ENCODE data around the gene ADD2.

Gene ADD2

GRCh38 chr2:70747284-70747683 is 20.7 kb downstream of the ADD2 start:
- WGBS, 2 donors (ENCODE audit: extremely low coverage in 2 of 2, insufficient read length in 2 of 2, insufficient replicate concordance in 1 of 2) = no CpG with 5 or more reads among the region's 3 CpGs
- Histone ChIP-seq H3K4me2 (ENCODE audit: insufficient read depth, low read length, poor library complexity, severe bottlenecking) (no peak overlapping the region), H2BK120ac (ENCODE audit: low read depth, low read length) (no peak overlapping the region), H3K4ac (ENCODE audit: low read length) (no peak overlapping the region), H3K9me3 (replicated peaks in 1 of 2; ENCODE audit: control insufficient read depth in 2 of 2, insufficient read depth in 1 of 2, low read depth in 1 of 2, low read length in 2 of 2) (peaks cover 3 to 4% of the 10 kb centered on the region in 2 donors), H3K14ac (ENCODE audit: low read length) (no peak overlapping the region), H2BK12ac (ENCODE audit: low read length) (no peak overlapping the region), H3K27ac (replicated peaks; ENCODE audit: low read length) (no peak overlapping the region), H2AK5ac (ENCODE audit: low read depth, low read length) (no peak overlapping the region), H2BK15ac (ENCODE audit: low read length) (no peak overlapping the region), H2BK5ac (ENCODE audit: low read length) (no peak overlapping the region), H4K91ac (ENCODE audit: low read depth, low read length, poor library complexity) (no peak overlapping the region), H2AFZ (ENCODE audit: low read length) (no peak overlapping the region), H3K18ac (ENCODE audit: low read length) (no peak overlapping the region), H3K4me1 (ENCODE audit: control insufficient read depth in 2 of 2, insufficient read depth in 1 of 2, low read depth in 1 of 2, low read length in 2 of 2) (peaks cover 17 to 32% of the 10 kb centered on the region in 2 donors), H3K27me3 (ENCODE audit: control insufficient read depth in 3 of 3, insufficient read depth in 3 of 3, low read depth in 1 of 3, low read length in 3 of 3) (no peaks in the 10 kb centered on the region), H3K9ac (ENCODE audit: low read depth, low read length, poor library complexity) (no peak overlapping the region), H4K8ac (ENCODE audit: low read depth, low read length) (no peak overlapping the region), H3K79me1 (ENCODE audit: low read depth, low read length) (peaks cover 3% of the 10 kb centered on the region), H3K36me3 (replicated peaks in 1 of 2; ENCODE audit: control insufficient read depth in 2 of 2, insufficient read depth in 2 of 2, low read length in 2 of 2) (no peaks in the 10 kb centered on the region), H3K4me3 (ENCODE audit: low read length in 2 of 2) (peak overlapping the region in 1 of 2 donors; percentile 7), H3K23ac (ENCODE audit: low read depth, low read length, poor library complexity) (no peak overlapping the region)
- DNase-seq (ENCODE audit: low spot score) = no peak

- Histone ChIP-seq H3K4me1 (ENCODE audit: control insufficient read depth in 2 of 2, insufficient read depth in 1 of 2, low read depth in 1 of 2, low read length in 2 of 2) (peaks cover 19 to 35% of the 10 kb centered on the region in 2 donors), H3K4ac (ENCODE audit: low read length) (no peak overlapping the region), H4K8ac (ENCODE audit: low read depth, low read length) (no peak overlapping the region), H3K36me3 (replicated peaks in 1 of 2; ENCODE audit: control insufficient read depth in 2 of 2, insufficient read depth in 2 of 2, low read length in 2 of 2) (peaks cover 0 to 3% of the 10 kb centered on the region in 2 donors), H3K9me3 (replicated peaks in 1 of 2; ENCODE audit: control insufficient read depth in 2 of 2, insufficient read depth in 1 of 2, low read depth in 1 of 2, low read length in 2 of 2) (peaks cover 3 to 7% of the 10 kb centered on the region in 2 donors), H3K27me3 (ENCODE audit: control insufficient read depth in 3 of 3, insufficient read depth in 3 of 3, low read depth in 1 of 3, low read length in 3 of 3) (no peaks in the 10 kb centered on the region), H2AK5ac (ENCODE audit: low read depth, low read length) (no peak overlapping the region), H2BK120ac (ENCODE audit: low read depth, low read length) (no peak overlapping the region), H3K79me1 (ENCODE audit: low read depth, low read length) (peaks cover 3% of the 10 kb centered on the region), H3K4me3 (ENCODE audit: low read length in 2 of 2) (no peak overlapping the region), H3K9ac (ENCODE audit: low read depth, low read length, poor library complexity) (no peak overlapping the region), H2BK15ac (ENCODE audit: low read length) (no peak overlapping the region), H3K14ac (ENCODE audit: low read length) (no peak overlapping the region), H3K27ac (replicated peaks; ENCODE audit: low read length) (no peak overlapping the region), H2BK12ac (ENCODE audit: low read length) (no peak overlapping the region), H2AFZ (ENCODE audit: low read length) (no peak overlapping the region), H4K91ac (ENCODE audit: low read depth, low read length, poor library complexity) (no peak overlapping the region), H3K23ac (ENCODE audit: low read depth, low read length, poor library complexity) (no peak overlapping the region), H3K4me2 (ENCODE audit: insufficient read depth, low read length, poor library complexity, severe bottlenecking) (no peak overlapping the region), H2BK5ac (ENCODE audit: low read length) (no peak overlapping the region), H3K18ac (ENCODE audit: low read length) (no peak overlapping the region)
- no CpG with 5 or more reads among the region's 5 CpGs for WGBS, 2 donors (ENCODE audit: extremely low coverage in 2 of 2, insufficient read length in 2 of 2, insufficient replicate concordance in 1 of 2)
- peak; percentile 49 for DNase-seq (ENCODE audit: low spot score)
These were observed 21.7 kb downstream of the ADD2 start for GRCh38 chr2:70746094-70746974.

GRCh38 chr2:70745276-70745825 is 22.6 kb downstream of the ADD2 start:
- Histone ChIP-seq H3K14ac (ENCODE audit: low read length) (no peak overlapping the region), H3K4ac (ENCODE audit: low read length) (no peak overlapping the region), H3K36me3 (replicated peaks in 1 of 2; ENCODE audit: control insufficient read depth in 2 of 2, insufficient read depth in 2 of 2, low read length in 2 of 2) (peaks cover 0 to 7% of the 10 kb centered on the region in 2 donors), H2BK15ac (ENCODE audit: low read length) (no peak overlapping the region), H2BK5ac (ENCODE audit: low read length) (no peak overlapping the region), H2AFZ (ENCODE audit: low read length) (no peak overlapping the region), H3K18ac (ENCODE audit: low read length) (no peak overlapping the region), H3K9ac (ENCODE audit: low read depth, low read length, poor library complexity) (no peak overlapping the region), H3K27me3 (ENCODE audit: control insufficient read depth in 3 of 3, insufficient read depth in 3 of 3, low read depth in 1 of 3, low read length in 3 of 3) (no peaks in the 10 kb centered on the region), H3K4me3 (ENCODE audit: low read length in 2 of 2) (no peak overlapping the region), H2BK120ac (ENCODE audit: low read depth, low read length) (no peak overlapping the region), H4K8ac (ENCODE audit: low read depth, low read length) (no peak overlapping the region), H3K9me3 (replicated peaks in 1 of 2; ENCODE audit: control insufficient read depth in 2 of 2, insufficient read depth in 1 of 2, low read depth in 1 of 2, low read length in 2 of 2) (peaks cover 3 to 7% of the 10 kb centered on the region in 2 donors), H3K4me1 (ENCODE audit: control insufficient read depth in 2 of 2, insufficient read depth in 1 of 2, low read depth in 1 of 2, low read length in 2 of 2) (peaks cover 21 to 35% of the 10 kb centered on the region in 2 donors), H3K27ac (replicated peaks; ENCODE audit: low read length) (no peak overlapping the region), H3K79me1 (ENCODE audit: low read depth, low read length) (peaks cover 3% of the 10 kb centered on the region), H2BK12ac (ENCODE audit: low read length) (no peak overlapping the region), H3K23ac (ENCODE audit: low read depth, low read length, poor library complexity) (no peak overlapping the region), H2AK5ac (ENCODE audit: low read depth, low read length) (no peak overlapping the region), H4K91ac (ENCODE audit: low read depth, low read length, poor library complexity) (no peak overlapping the region), H3K4me2 (ENCODE audit: insufficient read depth, low read length, poor library complexity, severe bottlenecking) (no peak overlapping the region)
- no CpG with 5 or more reads among the region's 3 CpGs for WGBS, 2 donors (ENCODE audit: extremely low coverage in 2 of 2, insufficient read length in 2 of 2, insufficient replicate concordance in 1 of 2)
- no peak for DNase-seq (ENCODE audit: low spot score)

- Histone ChIP-seq H2AFZ (ENCODE audit: low read length) (no peak overlapping the region), H3K9me3 (replicated peaks in 1 of 2; ENCODE audit: control insufficient read depth in 2 of 2, insufficient read depth in 1 of 2, low read depth in 1 of 2, low read length in 2 of 2) (peaks cover 3 to 10% of the 10 kb centered on the region in 2 donors), H3K27ac (replicated peaks; ENCODE audit: low read length) (no peak overlapping the region), H2BK15ac (ENCODE audit: low read length) (no peak overlapping the region), H3K4me2 (ENCODE audit: insufficient read depth, low read length, poor library complexity, severe bottlenecking) (no peak overlapping the region), H3K14ac (ENCODE audit: low read length) (no peak overlapping the region), H3K23ac (ENCODE audit: low read depth, low read length, poor library complexity) (no peak overlapping the region), H4K8ac (ENCODE audit: low read depth, low read length) (no peak overlapping the region), H3K79me1 (ENCODE audit: low read depth, low read length) (peaks cover 3% of the 10 kb centered on the region), H3K27me3 (ENCODE audit: control insufficient read depth in 3 of 3, insufficient read depth in 3 of 3, low read depth in 1 of 3, low read length in 3 of 3) (no peaks in the 10 kb centered on the region), H4K91ac (ENCODE audit: low read depth, low read length, poor library complexity) (no peak overlapping the region), H3K4ac (ENCODE audit: low read length) (no peak overlapping the region), H3K4me3 (ENCODE audit: low read length in 2 of 2) (no peak overlapping the region), H2BK5ac (ENCODE audit: low read length) (no peak overlapping the region), H3K4me1 (ENCODE audit: control insufficient read depth in 2 of 2, insufficient read depth in 1 of 2, low read depth in 1 of 2, low read length in 2 of 2) (peaks cover 21 to 35% of the 10 kb centered on the region in 2 donors), H2AK5ac (ENCODE audit: low read depth, low read length) (no peak overlapping the region), H2BK12ac (ENCODE audit: low read length) (no peak overlapping the region), H2BK120ac (ENCODE audit: low read depth, low read length) (no peak overlapping the region), H3K36me3 (replicated peaks in 1 of 2; ENCODE audit: control insufficient read depth in 2 of 2, insufficient read depth in 2 of 2, low read length in 2 of 2) (peaks cover 0 to 7% of the 10 kb centered on the region in 2 donors), H3K18ac (ENCODE audit: low read length) (no peak overlapping the region), H3K9ac (ENCODE audit: low read depth, low read length, poor library complexity) (no peak overlapping the region)
- DNase-seq (ENCODE audit: low spot score) = no peak
- WGBS, 2 donors (ENCODE audit: extremely low coverage in 2 of 2, insufficient read length in 2 of 2, insufficient replicate concordance in 1 of 2) = no CpG with 5 or more reads among the region's 3 CpGs
These were observed 23.6 kb downstream of the ADD2 start for GRCh38 chr2:70744397-70744796.

Measured in neuronal stem cell (in vitro differentiated cells).